A549 (cell line): Measurements from ENCODE around the gene C16orf92. TPM values are rescaled to one million over a fixed set of nuclear protein-coding genes. Genes with fewer than 3 reads are reported as not detected.
"Not testable (repeated sequence)": the region's sequence is repeated elsewhere in the genome, so short reads cannot be mapped to it uniquely, and the experiment has no call there.

Experiments used
- ATAC-seq, 2 experiments: fragments of 200-7000 bp in 1 of 2; fragments of >200 bp in 1 of 2; cut with Nextera tagmentation in 1 of 2; cut with Tn5 transposase in 1 of 2; 3 replicates each; pipeline versions ENCODE4 v1.8.0 to v1.9.1; 2018 to 2020; ENCODE audit warnings: mild to moderate bottlenecking in 1 of 2, moderate library complexity in 1 of 2
- CTCF ChIA-PET: fragments of 300-600 bp; sonication (Branson Sonifier 250); formaldehyde crosslinking; extraction: SDS; loops from one replicate; lab custom pipeline; 2021; ENCODE audit warnings: antibody characterized with exemption, inconsistent platforms; lab: Yijun Ruan, JAX
- POLR2A ChIA-PET: fragments of 350-600 bp; formaldehyde crosslinking; extraction: SDS; loops from one replicate; lab custom pipeline; 2021; ENCODE audit warnings: antibody characterized with exemption, inconsistent platforms; lab: Yijun Ruan, JAX
- DNase-seq, 2 experiments: peaks; one replicate each; pipeline versions ENCODE4 v3.0.0 to v3.0.0-alpha.2; 2011 to 2016; ENCODE audit warnings: low read depth in 1 of 2, low spot score in 1 of 2
- FAIRE-seq: peaks from 2 replicates; lab custom pipeline; 2011; peaks lifted over from hg19 to GRCh38; lab: Jason Lieb, UNC
- H3K27ac ChIP-seq, 2 experiments: fragments of >200 bp; sonication (Bioruptor Twin); formaldehyde crosslinking; 3 replicates each; pipeline ENCODE4 v1.5.1; 2016 to 2017
- H3K4me1 ChIP-seq: fragments of >200 bp; sonication (Bioruptor Twin); formaldehyde crosslinking; 3 replicates; pipeline ENCODE4 v1.6.1; 2016
- H3K4me2 ChIP-seq: fragments of >200 bp; sonication (Bioruptor Twin); formaldehyde crosslinking; 3 replicates; pipeline ENCODE4 v1.6.1; 2016
- H3K4me3 ChIP-seq: fragments of >200 bp; sonication (Bioruptor Twin); formaldehyde crosslinking; 3 replicates; pipeline ENCODE4 v1.5.1; 2016
- H3K9me3 ChIP-seq: fragments of >200 bp; sonication (Bioruptor Twin); formaldehyde crosslinking; 3 replicates; pipeline ENCODE4 v1.6.1; 2016
- BHLHE40 ChIP-seq: IDR thresholded peaks from 2 replicates; pipeline ENCODE4 v1.6.1; 2012; ENCODE audit warnings: low read depth, low read length, inconsistent platforms
- CBX2 ChIP-seq: fragments of 200-600 bp; sonication (generic); IDR thresholded peaks from 2 replicates; pipeline ENCODE4 v1.6.1; 2016; ENCODE audit warnings: low read depth, mild to moderate bottlenecking, borderline replicate concordance
- CBX8 ChIP-seq: fragments of 200-600 bp; sonication (generic); IDR thresholded peaks from 2 replicates; pipeline ENCODE4 v1.6.1; 2016
- CEBPB ChIP-seq, 2 experiments: fragments of >200 bp in 1 of 2; sonication (Bioruptor Twin) in 1 of 2; formaldehyde crosslinking in 1 of 2; IDR thresholded peaks; 2 replicates each; pipeline ENCODE4 v1.6.1; 2012 to 2016
- EHF ChIP-seq: fragments of 250-450 bp; sonication (Bioruptor Pico); IDR thresholded peaks from 2 replicates; pipeline ENCODE4 v1.5.0; 2020; ENCODE audit warnings: mild to moderate bottlenecking
- EHMT2 ChIP-seq: fragments of 200-600 bp; sonication (generic); IDR thresholded peaks from 2 replicates; pipeline ENCODE4 v1.6.1; 2016; ENCODE audit warnings: antibody characterized with exemption, low read depth, mild to moderate bottlenecking, moderate library complexity
- FOSB ChIP-seq: fragments of 250-450 bp; sonication (Bioruptor Pico); IDR thresholded peaks from 2 replicates; pipeline ENCODE4 v1.5.0; 2020; ENCODE audit warnings: mild to moderate bottlenecking, moderate library complexity
- FOXS1 ChIP-seq: fragments of 250-450 bp; sonication (Bioruptor Pico); IDR thresholded peaks from 2 replicates; pipeline ENCODE4 v1.5.0; 2020; ENCODE audit warnings: mild to moderate bottlenecking, moderate library complexity
- HDAC2 ChIP-seq: fragments of 200-600 bp; sonication (generic); IDR thresholded peaks from 2 replicates; pipeline ENCODE4 v1.6.1; 2016
- HOXB13 ChIP-seq: fragments of 250-450 bp; sonication (Bioruptor Pico); IDR thresholded peaks from 2 replicates; pipeline ENCODE4 v1.5.0; 2020; ENCODE audit warnings: low read depth, mild to moderate bottlenecking, moderate library complexity
- HOXB5 ChIP-seq: fragments of 250-450 bp; sonication (Bioruptor Pico); IDR thresholded peaks from 2 replicates; pipeline ENCODE4 v1.5.0; 2020; ENCODE audit warnings: mild to moderate bottlenecking, moderate library complexity
- POLR2A ChIP-seq: IDR thresholded peaks from 2 replicates; pipeline ENCODE4 v1.6.1; 2012; ENCODE audit warnings: mild to moderate bottlenecking, low read length
- RNF2 ChIP-seq: fragments of 200-600 bp; sonication (generic); IDR thresholded peaks from 2 replicates; pipeline ENCODE4 v1.6.1; 2016; ENCODE audit warnings: low read depth, mild to moderate bottlenecking, antibody characterized with exemption, moderate library complexity, borderline replicate concordance
- TFCP2L1 ChIP-seq: fragments of 250-450 bp; sonication (Bioruptor Pico); IDR thresholded peaks from 2 replicates; pipeline ENCODE4 v1.5.0; 2021; ENCODE audit warnings: mild to moderate bottlenecking
- TP53 ChIP-seq: fragments of 250-450 bp; sonication (Bioruptor Pico); IDR thresholded peaks from 2 replicates; pipeline ENCODE4 v1.5.0; 2021; ENCODE audit warnings: mild to moderate bottlenecking, moderate library complexity
- ZSCAN20 ChIP-seq: fragments of 250-450 bp; sonication (Bioruptor Pico); IDR thresholded peaks from 2 replicates; pipeline ENCODE4 v1.8.0; 2022; ENCODE audit warnings: mild to moderate bottlenecking, moderate library complexity
- WGBS: methylation state at CpG from one replicate; pipeline ENCODE4 v1.1.6; 2017; ENCODE audit errors: missing lambda C conversion rate; 5-methylcytosine and 5-hydroxymethylcytosine counted together
- polyA plus RNA-seq, 4 experiments: library from polyadenylated mRNA; depleted of rRNA in 3 of 4; stranded (reverse); fragments of >200 nt; fragmentation: RNase III in 1 of 4; extraction: RNeasy Plus Mini Kit Qiagen cat#74134 plus additional on column Dnase treatment in 1 of 4; gene quantifications; 2 replicates in 3 of 4; 3 replicates in 1 of 4; pipeline ENCODE4 v1.2.3, GENCODE V29; 2011 to 2017
- TF ChIP-seq, protein P1 (sequence below): IDR thresholded peaks from 2 replicates; pipeline ENCODE4 v1.6.1; 2012
- TF ChIP-seq, protein P2 (sequence below): IDR thresholded peaks from 2 replicates; pipeline ENCODE4 v1.6.1; 2012; ENCODE audit warnings: low read depth, borderline replicate concordance
- TF ChIP-seq, protein P3 (sequence below): fragments of 150-350 bp; IDR thresholded peaks from 2 replicates; pipeline ENCODE4 v1.6.1; 2014; ENCODE audit warnings: low read depth, mild to moderate bottlenecking, low read length
- TF ChIP-seq, protein P4 (sequence below): fragments of 250-450 bp; sonication (Bioruptor Pico); IDR thresholded peaks from 2 replicates; pipeline ENCODE4 v1.5.0; 2021; ENCODE audit warnings: mild to moderate bottlenecking, moderate library complexity, borderline replicate concordance
- TF ChIP-seq, protein P5 (sequence below): fragments of 200-600 bp; sonication (generic); IDR thresholded peaks from 2 replicates; pipeline ENCODE4 v1.6.1; 2016; ENCODE audit warnings: antibody characterized with exemption, mild to moderate bottlenecking, moderate library complexity

Gene C16orf92
- polyA plus RNA-seq, 2 of the 4 experiments (the other 2 are of a cell fraction), result not detected

DNA sequence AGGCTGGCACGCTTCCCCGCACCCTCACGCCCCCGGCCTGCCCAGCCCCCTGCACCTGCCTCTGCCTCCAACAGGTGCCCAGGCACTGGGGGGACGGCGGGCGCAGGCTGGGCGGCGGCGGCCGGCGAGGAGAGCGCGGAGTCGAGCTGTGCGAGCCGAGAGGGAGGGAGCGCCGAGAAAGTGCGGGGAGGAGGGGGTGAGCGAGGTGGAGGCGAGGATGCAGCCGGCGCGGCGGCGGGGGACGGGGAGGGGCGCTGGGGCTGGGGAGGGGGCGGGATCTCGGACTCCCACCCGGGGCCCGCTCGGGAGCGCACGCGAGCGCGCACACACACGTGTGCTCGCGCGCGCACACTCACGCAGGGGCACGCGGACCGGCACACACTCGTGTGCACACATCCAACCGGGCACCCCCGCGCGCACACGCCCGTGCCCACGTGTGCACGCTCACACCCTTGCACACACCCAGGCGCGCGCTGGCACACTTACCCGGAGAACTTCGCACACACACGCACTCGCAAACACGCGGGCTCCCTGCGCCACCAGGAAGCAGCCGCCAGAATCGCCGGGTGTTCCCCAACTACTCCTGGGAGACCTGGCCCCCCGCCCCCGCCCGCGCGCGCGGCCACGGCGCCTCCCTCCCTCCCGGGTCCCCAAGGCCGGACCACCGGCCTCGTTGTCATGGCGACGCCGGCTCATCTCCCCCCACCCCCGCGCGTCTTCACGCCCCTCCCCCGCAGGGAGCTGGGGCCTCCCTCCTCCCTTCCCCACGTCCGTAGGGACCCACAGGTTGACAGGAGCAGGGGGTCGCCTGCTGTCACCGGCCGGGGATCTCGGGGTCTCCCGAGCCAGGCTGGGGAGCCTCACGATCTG, 11.9 kb upstream of the C16orf92 start, which contains the start of gene DOC2A:
DOC2A (minus strand) TSS at position 184 of the 870 bp plus-strand sequence. CDS start 805 bp downstream, outside the sequence.
- POLR2A ChIA-PET, result no interaction called here
- Histone ChIP-seq H3K4me3 (peak within 1 kb of the TSS; percentile 62), H3K9me3 (no peaks in the 10 kb centered on the region), H3K4me1 (0 out of 3 replicates have a peak, but pooled peaks cover 3% of the 10 kb centered on the region), H3K4me2 (peak within 1 kb of the TSS; percentile 91)
- CTCF ChIA-PET, result interaction anchor here (1.1 to 3.2 kb wide), 3 partner anchors 10 to 147 kb away, joined by 4 to 9 read pairs (median 7); partner anchors contain the start of gene CDIPT
- ATAC-seq, result peak; percentile 57 to 62
- 16% methylated on average over 22 of the region's 99 CpGs for WGBS
- no peak for FAIRE-seq
- no peak for DNase-seq
- TF ChIP-seq CBX2 (no peak), CEBPB (IDR thresholded peaks at IDR 0.05) (no peak), EHMT2 (no peak), TFCP2L1 (no peak), FOSB (CRISPR knock-in tag) (no peak), BHLHE40 (no peak), CBX8 (no peak), POLR2A (no peak), RNF2 (no peak), ZSCAN20 (CRISPR knock-in tag) (no peak)
- TF ChIP-seq, protein P1, sequence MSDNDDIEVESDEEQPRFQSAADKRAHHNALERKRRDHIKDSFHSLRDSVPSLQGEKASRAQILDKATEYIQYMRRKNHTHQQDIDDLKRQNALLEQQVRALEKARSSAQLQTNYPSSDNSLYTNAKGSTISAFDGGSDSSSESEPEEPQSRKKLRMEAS, result peak; percentile 78
- TF ChIP-seq, protein P2, sequence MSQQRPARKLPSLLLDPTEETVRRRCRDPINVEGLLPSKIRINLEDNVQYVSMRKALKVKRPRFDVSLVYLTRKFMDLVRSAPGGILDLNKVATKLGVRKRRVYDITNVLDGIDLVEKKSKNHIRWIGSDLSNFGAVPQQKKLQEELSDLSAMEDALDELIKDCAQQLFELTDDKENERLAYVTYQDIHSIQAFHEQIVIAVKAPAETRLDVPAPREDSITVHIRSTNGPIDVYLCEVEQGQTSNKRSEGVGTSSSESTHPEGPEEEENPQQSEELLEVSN, result peak; percentile 75
- TF ChIP-seq, protein P3, sequence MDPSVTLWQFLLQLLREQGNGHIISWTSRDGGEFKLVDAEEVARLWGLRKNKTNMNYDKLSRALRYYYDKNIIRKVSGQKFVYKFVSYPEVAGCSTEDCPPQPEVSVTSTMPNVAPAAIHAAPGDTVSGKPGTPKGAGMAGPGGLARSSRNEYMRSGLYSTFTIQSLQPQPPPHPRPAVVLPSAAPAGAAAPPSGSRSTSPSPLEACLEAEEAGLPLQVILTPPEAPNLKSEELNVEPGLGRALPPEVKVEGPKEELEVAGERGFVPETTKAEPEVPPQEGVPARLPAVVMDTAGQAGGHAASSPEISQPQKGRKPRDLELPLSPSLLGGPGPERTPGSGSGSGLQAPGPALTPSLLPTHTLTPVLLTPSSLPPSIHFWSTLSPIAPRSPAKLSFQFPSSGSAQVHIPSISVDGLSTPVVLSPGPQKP, result no peak
- TF ChIP-seq, all 56 proteins: peak for 2
- H3K27ac ChIP-seq, result peak within 1 kb of the TSS; percentile 48 to 82; a peak in 5 of 6 replicates

DNA sequence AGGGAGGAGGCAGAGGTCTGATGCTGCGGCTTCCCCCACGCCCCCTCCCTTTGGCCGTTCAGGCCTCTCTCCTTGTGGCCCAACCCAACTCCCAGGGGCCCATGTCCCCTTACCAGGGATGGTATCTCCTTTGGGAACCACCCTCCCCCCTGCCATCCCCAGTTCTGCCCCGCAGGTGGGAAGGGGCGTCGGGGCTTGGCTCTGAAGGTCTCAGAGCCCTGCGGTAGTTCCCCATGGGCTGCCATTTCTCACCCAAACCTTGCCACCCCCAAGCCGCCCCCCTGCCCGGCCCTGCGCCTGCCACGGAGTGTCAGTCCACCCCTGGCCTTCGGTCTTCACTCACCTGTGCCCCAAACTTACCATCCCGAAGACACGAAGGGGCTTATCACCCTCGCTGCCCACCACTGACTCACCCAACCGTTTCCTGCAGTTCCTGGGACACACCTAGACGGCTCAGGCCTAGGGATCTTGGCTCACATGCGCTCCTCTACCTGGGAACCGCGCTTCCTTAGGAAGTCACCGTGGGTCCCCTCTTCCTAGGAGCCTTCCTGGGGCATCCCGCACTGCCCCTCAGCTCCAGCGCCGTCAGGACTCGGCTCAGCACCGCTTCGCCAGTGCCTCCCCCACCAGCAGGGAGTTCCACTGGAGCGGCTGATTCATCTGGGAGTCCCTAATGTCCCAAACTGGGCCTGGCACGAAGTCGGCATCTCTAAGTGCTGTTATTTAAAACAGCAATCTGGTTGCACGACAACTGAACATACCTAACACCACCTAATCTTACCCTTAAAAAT, 11.1 kb upstream of the C16orf92 start:
- no peak for DNase-seq
- peak overlapping the region; percentile 48 to 82; a peak in 4 of 6 replicates for H3K27ac ChIP-seq
- CTCF ChIA-PET, result interaction anchor here (1.0 kb wide), 2 partner anchors 16 to 155 kb away, joined by 3 read pairs; partner anchors contain the start of gene INO80E
- POLR2A ChIA-PET, result no interaction called here
- H3K4me3 ChIP-seq, result peak overlapping the region; percentile 62
- no peak for ATAC-seq
- H3K4me1 ChIP-seq, result 0 out of 3 replicates have a peak, but pooled peaks cover 3% of the 10 kb centered on the region
- WGBS, result 88% methylated on average over 31 of the region's 31 CpGs
- TF ChIP-seq CBX8 (no peak), HDAC2 (no peak), BHLHE40 (no peak), ZSCAN20 (CRISPR knock-in tag) (no peak), EHF (no peak), HOXB13 (CRISPR knock-in tag) (no peak), FOXS1 (CRISPR knock-in tag) (no peak), HOXB5 (CRISPR knock-in tag) (no peak), POLR2A (no peak), TP53 (no peak)
- TF ChIP-seq, protein P4, sequence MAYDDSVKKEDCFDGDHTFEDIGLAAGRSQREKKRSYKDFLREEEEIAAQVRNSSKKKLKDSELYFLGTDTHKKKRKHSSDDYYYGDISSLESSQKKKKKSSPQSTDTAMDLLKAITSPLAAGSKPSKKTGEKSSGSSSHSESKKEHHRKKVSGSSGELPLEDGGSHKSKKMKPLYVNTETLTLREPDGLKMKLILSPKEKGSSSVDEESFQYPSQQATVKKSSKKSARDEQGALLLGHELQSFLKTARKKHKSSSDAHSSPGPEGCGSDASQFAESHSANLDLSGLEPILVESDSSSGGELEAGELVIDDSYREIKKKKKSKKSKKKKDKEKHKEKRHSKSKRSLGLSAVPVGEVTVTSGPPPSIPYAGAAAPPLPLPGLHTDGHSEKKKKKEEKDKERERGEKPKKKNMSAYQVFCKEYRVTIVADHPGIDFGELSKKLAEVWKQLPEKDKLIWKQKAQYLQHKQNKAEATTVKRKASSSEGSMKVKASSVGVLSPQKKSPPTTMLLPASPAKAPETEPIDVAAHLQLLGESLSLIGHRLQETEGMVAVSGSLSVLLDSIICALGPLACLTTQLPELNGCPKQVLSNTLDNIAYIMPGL (CRISPR knock-in tag), result no peak
- TF ChIP-seq, protein P5, sequence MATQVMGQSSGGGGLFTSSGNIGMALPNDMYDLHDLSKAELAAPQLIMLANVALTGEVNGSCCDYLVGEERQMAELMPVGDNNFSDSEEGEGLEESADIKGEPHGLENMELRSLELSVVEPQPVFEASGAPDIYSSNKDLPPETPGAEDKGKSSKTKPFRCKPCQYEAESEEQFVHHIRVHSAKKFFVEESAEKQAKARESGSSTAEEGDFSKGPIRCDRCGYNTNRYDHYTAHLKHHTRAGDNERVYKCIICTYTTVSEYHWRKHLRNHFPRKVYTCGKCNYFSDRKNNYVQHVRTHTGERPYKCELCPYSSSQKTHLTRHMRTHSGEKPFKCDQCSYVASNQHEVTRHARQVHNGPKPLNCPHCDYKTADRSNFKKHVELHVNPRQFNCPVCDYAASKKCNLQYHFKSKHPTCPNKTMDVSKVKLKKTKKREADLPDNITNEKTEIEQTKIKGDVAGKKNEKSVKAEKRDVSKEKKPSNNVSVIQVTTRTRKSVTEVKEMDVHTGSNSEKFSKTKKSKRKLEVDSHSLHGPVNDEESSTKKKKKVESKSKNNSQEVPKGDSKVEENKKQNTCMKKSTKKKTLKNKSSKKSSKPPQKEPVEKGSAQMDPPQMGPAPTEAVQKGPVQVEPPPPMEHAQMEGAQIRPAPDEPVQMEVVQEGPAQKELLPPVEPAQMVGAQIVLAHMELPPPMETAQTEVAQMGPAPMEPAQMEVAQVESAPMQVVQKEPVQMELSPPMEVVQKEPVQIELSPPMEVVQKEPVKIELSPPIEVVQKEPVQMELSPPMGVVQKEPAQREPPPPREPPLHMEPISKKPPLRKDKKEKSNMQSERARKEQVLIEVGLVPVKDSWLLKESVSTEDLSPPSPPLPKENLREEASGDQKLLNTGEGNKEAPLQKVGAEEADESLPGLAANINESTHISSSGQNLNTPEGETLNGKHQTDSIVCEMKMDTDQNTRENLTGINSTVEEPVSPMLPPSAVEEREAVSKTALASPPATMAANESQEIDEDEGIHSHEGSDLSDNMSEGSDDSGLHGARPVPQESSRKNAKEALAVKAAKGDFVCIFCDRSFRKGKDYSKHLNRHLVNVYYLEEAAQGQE, result no peak
- H3K9me3 ChIP-seq, result no peaks in the 10 kb centered on the region
- no peak for FAIRE-seq
- H3K4me2 ChIP-seq, result peak overlapping the region; percentile 91

DNA sequence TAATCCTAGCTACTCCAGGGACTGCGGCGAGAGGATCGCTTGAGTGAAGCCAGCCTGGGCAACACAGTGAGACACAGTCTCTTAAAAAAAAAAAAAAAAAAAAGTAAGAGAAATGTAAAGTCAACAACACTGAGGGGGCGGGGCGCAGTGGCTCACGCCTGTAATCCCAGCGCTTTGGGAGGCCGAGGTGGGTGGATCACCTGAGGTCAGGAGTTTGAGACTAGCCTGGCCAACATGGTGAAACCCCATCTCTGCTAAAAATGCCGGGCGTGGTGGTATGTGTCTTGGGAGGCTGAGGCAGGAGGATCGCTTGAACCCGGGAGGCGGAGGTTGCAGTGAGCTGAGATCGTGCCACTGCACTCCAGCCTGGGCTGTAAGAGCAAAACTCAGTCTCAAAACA, 10.4 kb upstream of the C16orf92 start:
- FAIRE-seq, H3K27ac ChIP-seq, DNase-seq, ATAC-seq, POLR2A ChIA-PET, H3K4me2 ChIP-seq, H3K9me3 ChIP-seq, H3K4me3 ChIP-seq, H3K4me1 ChIP-seq: not testable (repeated sequence)
- 95% methylated on average over 14 of the region's 14 CpGs for WGBS
- CTCF ChIA-PET, result interaction anchor here (1.0 to 1.8 kb wide), 5 partner anchors 8 to 312 kb away, joined by 3 to 9 read pairs (median 3); partner anchors contain the start of genes INO80E and TLCD3B
